Ovary (tissue), 9 donors: ENCODE results near the gene PAPOLB. TPM values are rescaled to one million over a fixed set of nuclear protein-coding genes. Genes with fewer than 3 reads are reported as not detected.

ENCODE experiments used
- DNase-seq, 5 donors: peaks; one replicate each; pipeline ENCODE4 v3.0.0-alpha.2; 2019 to 2020
- H3K27ac ChIP-seq, 2 donors: fragments of 200-600 bp; one replicate each; pipeline versions ENCODE4 v1.5.1 to v1.8.0; 2019 to 2022
- H3K27me3 ChIP-seq: fragments of 200-600 bp; one replicate; pipeline ENCODE4 v1.8.0; 2022
- H3K36me3 ChIP-seq: fragments of 200-600 bp; sonication (generic); one replicate; pipeline ENCODE4 v1.5.1; 2019
- H3K4me1 ChIP-seq: one replicate; pipeline ENCODE4 v1.8.1; 2013; ENCODE audit warnings: mild to moderate bottlenecking, moderate library complexity; ENCODE audit not compliant: insufficient read depth
- H3K4me3 ChIP-seq: fragments of 200-600 bp; sonication (generic); one replicate; pipeline ENCODE4 v1.5.1; 2017
- H3K9me3 ChIP-seq, 2 donors: fragments of 200-600 bp in 1 of 2; sonication (generic) in 1 of 2; one replicate each; pipeline versions ENCODE4 v1.5.1 to v1.8.1; 2013 to 2019; ENCODE audit warnings: mild to moderate bottlenecking in 1 of 2, moderate library complexity in 1 of 2
- EP300 ChIP-seq: sonication (generic); formaldehyde crosslinking; IDR thresholded peaks from one replicate; pipeline ENCODE4 v1.6.1; 2017; ENCODE audit warnings: antibody characterized with exemption
- POLR2A ChIP-seq: fragments of 450-650 bp; IDR thresholded peaks from one replicate; pipeline ENCODE4 v1.6.1; 2017; ENCODE audit warnings: antibody characterized with exemption, mild to moderate bottlenecking, moderate library complexity
- WGBS, 3 donors: extraction: QIAGEN DNeasy Blood & Tissue Kit in 1 of 3; methylation state at CpG; one replicate each; pipeline versions ENCODE4 v1.1.5 to v1.1.7; 2013 to 2017; 5-methylcytosine and 5-hydroxymethylcytosine counted together
- intact Hi-C, 4 donors: fragments of 100-400 bp; cut with DNase I; formaldehyde crosslinking; loops; one replicate each; pipeline versions ENCODE4 v1.11.0 to v1.15.1; 2022 to 2023
- polyA plus RNA-seq, 2 donors: library from polyadenylated mRNA; stranded (reverse); fragments of 200-250 nt in 1 of 2; fragments of 350-450 nt in 1 of 2; fragmentation: Illumina TruSeq in 1 of 2; extraction: RNeasy Lipid Tissue Mini Kit (QIAGEN cat#74804) in 1 of 2; gene quantifications; one replicate each; pipeline ENCODE4 v1.2.3, GENCODE V29; 2013 to 2014
- total RNA-seq, 7 donors: library from RNA; depleted of rRNA in 2 of 7; stranded (reverse); fragments of >200 nt in 2 of 7; fragmentation: NEBNext Ultra II Directional in 3 of 7; extraction: Animal tissue kit (Norgen Biotek cat#: 25700) in 3 of 7; gene quantifications; one replicate each; pipeline versions ENCODE4 v1.1.0 to v1.2.4, GENCODE V29; 2016 to 2023
- TF ChIP-seq, protein P1 (sequence below), 3 donors: fragments of 450-650 bp in 2 of 3; fragments of 200-600 bp in 1 of 3; IDR thresholded peaks; one replicate each; pipeline versions ENCODE4 v1.5.1 to v1.8.0; 2016 to 2022; ENCODE audit warnings: antibody characterized with exemption in 3 of 3, mild to moderate bottlenecking in 1 of 3
- donor health status: DM: no; HTN: no; CAD: no; lungs with moderate emphysema.
- donor health status: DM: no; HTN: no; CAD: no.
- donor health status: Bipolar disorder and iron deficiency.
- donor health status: DM: yes; HTN: yes; CAD: no.
- donor health status: DM: no; HTN: no; CAD: no.
- donor health status: DM: yes; HTN: yes; CAD: no.

The PAPOLB gene
- total and polyA plus RNA-seq, 9 donors = under 0.01 to 0.36 (median 0.09) TPM; not detected in 3

DNA sequence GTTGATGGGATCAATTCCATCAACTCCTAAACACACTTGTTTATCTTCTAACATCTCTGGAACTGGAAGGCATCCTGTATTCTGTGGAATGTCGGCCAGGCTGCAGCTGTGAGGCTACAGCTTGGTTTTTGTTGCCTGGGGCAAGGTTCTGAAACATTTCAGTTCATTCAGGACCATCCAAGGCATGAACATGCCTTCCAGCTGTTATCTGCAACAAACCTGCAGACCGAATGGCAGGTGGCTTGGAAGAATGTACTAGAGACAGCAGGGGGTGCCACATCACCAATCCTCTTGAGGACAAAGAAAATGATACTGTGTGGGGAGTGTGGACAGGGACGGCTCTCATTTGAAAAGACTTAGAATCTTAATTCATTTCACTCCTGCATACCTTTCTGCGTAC is 12.4 kb downstream of the PAPOLB start:
- H3K4me3 ChIP-seq = no peak overlapping the region
- H3K36me3 ChIP-seq = no peaks in the 10 kb centered on the region
- no peaks in the 10 kb centered on the region for H3K27me3 ChIP-seq
- 29 to 43% (median 30%) methylated on average over 4 of the region's 4 CpGs for WGBS, 3 donors
- no peak for DNase-seq
- H3K9me3 ChIP-seq = peaks cover 0 to 4% of the 10 kb centered on the region in 2 donors
- TF ChIP-seq POLR2A (no peak), EP300 (no peak)
- TF ChIP-seq, protein P1, sequence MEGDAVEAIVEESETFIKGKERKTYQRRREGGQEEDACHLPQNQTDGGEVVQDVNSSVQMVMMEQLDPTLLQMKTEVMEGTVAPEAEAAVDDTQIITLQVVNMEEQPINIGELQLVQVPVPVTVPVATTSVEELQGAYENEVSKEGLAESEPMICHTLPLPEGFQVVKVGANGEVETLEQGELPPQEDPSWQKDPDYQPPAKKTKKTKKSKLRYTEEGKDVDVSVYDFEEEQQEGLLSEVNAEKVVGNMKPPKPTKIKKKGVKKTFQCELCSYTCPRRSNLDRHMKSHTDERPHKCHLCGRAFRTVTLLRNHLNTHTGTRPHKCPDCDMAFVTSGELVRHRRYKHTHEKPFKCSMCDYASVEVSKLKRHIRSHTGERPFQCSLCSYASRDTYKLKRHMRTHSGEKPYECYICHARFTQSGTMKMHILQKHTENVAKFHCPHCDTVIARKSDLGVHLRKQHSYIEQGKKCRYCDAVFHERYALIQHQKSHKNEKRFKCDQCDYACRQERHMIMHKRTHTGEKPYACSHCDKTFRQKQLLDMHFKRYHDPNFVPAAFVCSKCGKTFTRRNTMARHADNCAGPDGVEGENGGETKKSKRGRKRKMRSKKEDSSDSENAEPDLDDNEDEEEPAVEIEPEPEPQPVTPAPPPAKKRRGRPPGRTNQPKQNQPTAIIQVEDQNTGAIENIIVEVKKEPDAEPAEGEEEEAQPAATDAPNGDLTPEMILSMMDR (IDR thresholded peaks at IDR 0.05) = no peak
- no peak overlapping the region for H3K27ac ChIP-seq
- intact Hi-C loops = no loop called here
- no peaks in the 10 kb centered on the region for H3K4me1 ChIP-seq

DNA sequence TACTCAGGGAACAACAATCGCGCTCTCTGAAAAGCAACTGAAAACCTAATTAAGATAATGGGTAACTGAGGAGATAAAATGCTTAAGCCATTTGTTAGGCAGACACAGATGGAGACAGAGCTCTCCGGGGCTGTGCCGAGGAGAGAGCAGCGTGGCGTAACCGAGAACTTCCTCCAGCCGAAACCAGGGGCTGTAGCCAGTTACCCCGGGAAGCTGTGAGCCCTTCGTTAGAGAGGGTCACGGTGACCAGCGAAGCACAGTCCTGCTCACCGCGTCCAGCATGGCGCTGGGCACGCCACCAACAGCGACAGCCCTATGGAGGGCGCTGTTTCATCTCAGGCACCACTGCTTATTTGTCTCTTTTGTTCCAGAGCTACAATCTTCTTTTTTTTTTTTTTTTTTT is 16.1 kb downstream of the PAPOLB start:
- TF ChIP-seq POLR2A (no peak), EP300 (no peak)
- TF ChIP-seq, protein P1 (IDR thresholded peaks at IDR 0.05) = no peak
- WGBS, 3 donors = 6 to 14% (median 7%) methylated on average over 18 of the region's 18 CpGs
- intact Hi-C loops = no loop called here

DNA sequence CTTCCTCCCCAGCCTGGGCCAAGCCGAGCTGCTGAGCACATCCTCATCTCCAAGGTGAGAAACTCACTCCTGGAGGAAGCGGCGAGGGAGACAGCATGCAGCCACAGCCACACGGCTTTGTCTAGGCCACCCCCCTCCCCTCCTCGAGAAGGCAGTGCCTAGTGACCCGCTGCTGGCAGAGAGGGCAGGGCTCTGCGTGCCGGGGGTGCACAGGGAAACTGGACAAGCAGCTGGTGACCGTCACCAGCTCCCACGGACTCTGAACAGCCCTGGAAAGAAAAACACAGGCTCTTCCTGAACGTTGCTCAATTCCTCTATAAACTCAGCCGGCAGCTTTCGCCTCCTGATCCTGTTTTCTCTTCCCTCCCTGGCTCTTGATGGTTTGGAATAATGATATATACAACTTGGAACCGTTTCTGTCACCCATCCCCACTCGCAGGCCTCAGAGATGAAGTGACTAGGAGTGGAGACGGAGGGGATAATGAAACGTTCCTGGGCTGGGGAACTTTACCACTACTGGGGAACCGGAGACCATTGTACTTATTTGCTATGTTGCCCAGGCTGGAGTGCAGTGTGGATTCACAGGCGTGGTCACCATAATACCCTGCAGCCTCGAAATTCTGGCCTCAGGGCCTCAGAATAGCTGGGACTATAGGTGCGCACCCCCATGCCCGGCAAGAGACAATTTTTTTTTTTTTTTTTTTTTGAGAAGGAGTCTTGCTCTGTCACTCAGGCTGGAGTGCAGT is 19.3 kb downstream of the PAPOLB start:
- Histone ChIP-seq H3K36me3 (no peaks in the 10 kb centered on the region), H3K4me1 (peaks cover 1% of the 10 kb centered on the region), H3K27me3 (no peaks in the 10 kb centered on the region), H3K9me3 (no peaks in the 10 kb centered on the region), H3K27ac (no peak overlapping the region), H3K4me3 (no peak overlapping the region)
- intact Hi-C loops = no loop called here
- WGBS, 3 donors = 32 to 40% (median 34%) methylated on average over 21 to 22 of the region's 22 CpGs
- DNase-seq = no peak
- no peak for TF ChIP-seq POLR2A
- no peak for TF ChIP-seq EP300
- TF ChIP-seq, protein P1 (IDR thresholded peaks at IDR 0.05) = no peak

More for the DNA sequence above, 16.1 kb downstream of the PAPOLB start:
- H3K9me3 ChIP-seq = no peaks in the 10 kb centered on the region
- peaks cover 1% of the 10 kb centered on the region for H3K4me1 ChIP-seq
- DNase-seq = peak in 3 of 5 donors; percentile 42 to 69 (median 43)
- H3K27me3 ChIP-seq = no peaks in the 10 kb centered on the region
- H3K27ac ChIP-seq = no peak overlapping the region
- no peaks in the 10 kb centered on the region for H3K36me3 ChIP-seq
- H3K4me3 ChIP-seq = no peak overlapping the region

DNA sequence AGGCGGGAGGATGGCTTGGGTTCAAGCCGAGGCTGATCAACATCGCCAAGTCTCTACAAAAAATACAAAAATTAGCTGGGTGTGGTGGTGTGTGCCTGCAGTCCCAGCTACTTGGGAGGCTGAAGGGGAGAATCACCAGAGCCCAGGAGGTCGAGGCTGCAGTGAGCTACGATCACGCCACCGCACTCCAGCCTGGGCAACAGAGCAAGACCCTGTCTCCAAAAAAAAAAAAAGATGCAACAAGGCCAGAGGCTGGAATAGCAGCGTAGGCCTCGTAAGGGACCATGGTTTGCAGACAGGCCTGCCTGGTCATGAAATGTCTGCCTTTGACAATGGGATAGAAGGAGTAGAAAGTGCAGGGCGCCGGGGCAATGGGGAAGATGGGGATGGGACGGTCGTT is 20.0 kb downstream of the PAPOLB start:
- no peak for TF ChIP-seq EP300
- no peak for TF ChIP-seq POLR2A
- TF ChIP-seq, protein P1 (IDR thresholded peaks at IDR 0.05) = no peak
- H3K27ac ChIP-seq = no peak overlapping the region

More for the DNA sequence above, 20.0 kb downstream of the PAPOLB start:
- intact Hi-C loops = no loop called here
- H3K27me3 ChIP-seq = no peaks in the 10 kb centered on the region
- no peak overlapping the region for H3K4me3 ChIP-seq
- H3K9me3 ChIP-seq = no peaks in the 10 kb centered on the region
- peaks cover 1% of the 10 kb centered on the region for H3K4me1 ChIP-seq
- WGBS, 3 donors = 91 to 94% (median 92%) methylated on average over 13 of the region's 13 CpGs
- H3K36me3 ChIP-seq = no peaks in the 10 kb centered on the region
- DNase-seq = no peak
